Loucy (cell line): ENCODE measurements around the gene CARS2.

ENCODE experiments used
- H2AFZ ChIP-seq: fragments of 200-600 bp; sonication (generic); 2 replicates; pipeline ENCODE4 v1.6.0; 2016; ENCODE audit warnings: antibody characterized with exemption, mild to moderate bottlenecking, low read length, moderate library complexity
- H3F3A ChIP-seq: fragments of 200-600 bp; 2 replicates; pipeline ENCODE4 v1.6.0; 2016; ENCODE audit warnings: antibody characterized with exemption, low read depth, mild to moderate bottlenecking
- H3K27me3 ChIP-seq: fragments of 200-600 bp; sonication (generic); 2 replicates; pipeline ENCODE4 v1.6.1; 2014; ENCODE audit warnings: low read length, mild to moderate bottlenecking; ENCODE audit not compliant: insufficient read depth, poor library complexity, severe bottlenecking
- H3K36me3 ChIP-seq: fragments of 200-600 bp; sonication (generic); 2 replicates; pipeline ENCODE4 v1.6.1; 2016; ENCODE audit warnings: low read length; ENCODE audit not compliant: insufficient read depth
- H3K4me1 ChIP-seq: fragments of 200-600 bp; sonication (generic); 2 replicates; pipeline ENCODE4 v1.5.1; 2014; ENCODE audit warnings: low read length, mild to moderate bottlenecking; ENCODE audit not compliant: insufficient read depth, poor library complexity, severe bottlenecking
- H3K4me2 ChIP-seq: fragments of 200-600 bp; sonication (generic); 2 replicates; pipeline ENCODE4 v1.6.0; 2014; ENCODE audit warnings: antibody characterized with exemption, low read length, low read depth, mild to moderate bottlenecking; ENCODE audit not compliant: poor library complexity, severe bottlenecking
- H3K4me3 ChIP-seq: fragments of 200-600 bp; sonication (generic); 2 replicates; pipeline ENCODE4 v1.5.1; 2014; ENCODE audit warnings: low read length, mild to moderate bottlenecking, mixed read lengths; ENCODE audit not compliant: poor library complexity, severe bottlenecking
- H3K79me2 ChIP-seq: fragments of 200-600 bp; sonication (generic); 2 replicates; pipeline ENCODE4 v1.6.1; 2014; ENCODE audit warnings: low read length; ENCODE audit not compliant: insufficient read depth
- H3K9ac ChIP-seq: fragments of 200-600 bp; sonication (generic); 2 replicates; pipeline ENCODE4 v1.6.0; 2014; ENCODE audit warnings: mild to moderate bottlenecking, low read depth, low read length, moderate library complexity; ENCODE audit not compliant: poor library complexity, severe bottlenecking
- H3K9me2 ChIP-seq: fragments of 200-600 bp; sonication (generic); replicated peaks from 2 replicates; pipeline ENCODE4 v1.6.1; 2016; ENCODE audit warnings: low read depth, low read length, mixed read lengths
- H3K9me3 ChIP-seq: fragments of 200-600 bp; sonication (generic); 2 replicates; pipeline ENCODE4 v1.6.1; 2014; ENCODE audit warnings: mild to moderate bottlenecking, antibody characterized with exemption, low read length, low read depth; ENCODE audit not compliant: insufficient read depth
- H4K20me1 ChIP-seq: fragments of 200-600 bp; sonication (generic); 2 replicates; pipeline ENCODE4 v1.6.0; 2014; ENCODE audit warnings: antibody characterized with exemption, low read length, mild to moderate bottlenecking; ENCODE audit not compliant: insufficient read depth, poor library complexity, severe bottlenecking
- CTCF ChIP-seq: fragments of 200-600 bp; sonication (generic); conservative IDR thresholded peaks from 2 replicates; pipeline ENCODE4 v1.5.1; 2014; ENCODE audit warnings: mild to moderate bottlenecking, antibody characterized with exemption, low read length
- EZH2phosphoT487 ChIP-seq: fragments of 200-600 bp; IDR thresholded peaks from 2 replicates; pipeline ENCODE4 v1.6.1; 2018; ENCODE audit warnings: antibody characterized with exemption, mild to moderate bottlenecking, moderate library complexity, borderline replicate concordance

CARS2 gene

GRCh38 chr13:110666255-110666533 lies 39.7 kb downstream of the CARS2 start:
- H3K4me1 ChIP-seq, result no peaks in the 10 kb centered on the region
- no peaks in the 10 kb centered on the region for H4K20me1 ChIP-seq
- H3K9ac ChIP-seq, result no peak overlapping the region
- TF ChIP-seq EZH2phosphoT487, result no peak
- TF ChIP-seq CTCF, result no peak
- no peaks in the 10 kb centered on the region for H3F3A ChIP-seq
- no peaks in the 10 kb centered on the region for H3K9me2 ChIP-seq
- H3K4me3 ChIP-seq, result no peak overlapping the region
- H3K79me2 ChIP-seq, result no peaks in the 10 kb centered on the region
- no peak overlapping the region for H3K4me2 ChIP-seq
- H3K9me3 ChIP-seq, result no peaks in the 10 kb centered on the region
- peaks cover 70% of the 10 kb centered on the region; the same call in 1 of the 2 replicates for H3K36me3 ChIP-seq
- no peaks in the 10 kb centered on the region for H3K27me3 ChIP-seq
- no peak overlapping the region for H2AFZ ChIP-seq

- H3K79me2 ChIP-seq, result no peaks in the 10 kb centered on the region
- H3K4me3 ChIP-seq, result no peak overlapping the region
- no peaks in the 10 kb centered on the region for H3F3A ChIP-seq
- H2AFZ ChIP-seq, result no peak overlapping the region
- H3K9ac ChIP-seq, result no peak overlapping the region
- H3K9me2 ChIP-seq, result no peaks in the 10 kb centered on the region
- no peaks in the 10 kb centered on the region for H3K9me3 ChIP-seq
- no peaks in the 10 kb centered on the region for H3K27me3 ChIP-seq
- TF ChIP-seq EZH2phosphoT487 (no peak), CTCF (no peak)
- no peaks in the 10 kb centered on the region for H3K4me1 ChIP-seq
- H4K20me1 ChIP-seq, result no peaks in the 10 kb centered on the region
- H3K4me2 ChIP-seq, result no peak overlapping the region
- H3K36me3 ChIP-seq, result peaks cover 73% of the 10 kb centered on the region; the same call in 1 of the 2 replicates
Observed at GRCh38 chr13:110665491-110666254, 40.2 kb downstream of the CARS2 start.

GRCh38 chr13:110664673-110665072 lies 41.2 kb downstream of the CARS2 start:
- Histone ChIP-seq H3K4me2 (no peak overlapping the region), H3K79me2 (no peaks in the 10 kb centered on the region), H3K36me3 (peaks cover 82% of the 10 kb centered on the region; the same call in 1 of the 2 replicates), H3K4me1 (no peaks in the 10 kb centered on the region), H3F3A (no peaks in the 10 kb centered on the region), H3K9me2 (no peaks in the 10 kb centered on the region), H4K20me1 (no peaks in the 10 kb centered on the region), H2AFZ (no peak overlapping the region), H3K4me3 (no peak overlapping the region), H3K27me3 (no peaks in the 10 kb centered on the region), H3K9ac (no peak overlapping the region), H3K9me3 (no peaks in the 10 kb centered on the region; the same call in 1 of the 2 replicates)
- no peak for TF ChIP-seq EZH2phosphoT487
- TF ChIP-seq CTCF, result no peak
